Skeletal muscle tissue (tissue), 4 donors: ENCODE measurements around the gene NSMCE3. TPM values are rescaled to one million over a fixed set of nuclear protein-coding genes. Genes with fewer than 3 reads are reported as not detected.

Experiments
- H3K27ac ChIP-seq: one replicate; pipeline ENCODE4 v1.7.0; 2013; ENCODE audit warnings: mild to moderate bottlenecking, low read depth, low read length, inconsistent platforms
- H3K27me3 ChIP-seq, 3 donors: one replicate each; pipeline ENCODE4 v1.7.0; 2013; ENCODE audit warnings: low read length in 3 of 3; ENCODE audit not compliant: control insufficient read depth in 3 of 3, insufficient read depth in 3 of 3
- H3K36me3 ChIP-seq, 3 donors: one replicate each; pipeline ENCODE4 v1.7.0; 2013; ENCODE audit warnings: low read length in 3 of 3; ENCODE audit not compliant: control insufficient read depth in 3 of 3, insufficient read depth in 3 of 3
- H3K4me1 ChIP-seq, 3 donors: one replicate each; pipeline ENCODE4 v1.7.0; 2013; ENCODE audit warnings: low read length in 3 of 3, mild to moderate bottlenecking in 3 of 3; ENCODE audit not compliant: control insufficient read depth in 3 of 3, insufficient read depth in 3 of 3
- H3K4me3 ChIP-seq, 3 donors: one replicate each; pipeline ENCODE4 v1.7.0; 2013; ENCODE audit warnings: low read length in 3 of 3
- H3K9ac ChIP-seq, 3 donors: one replicate each; pipeline ENCODE4 v1.7.0; 2013; ENCODE audit warnings: low read length in 3 of 3, mild to moderate bottlenecking in 3 of 3, moderate library complexity in 2 of 3, low read depth in 1 of 3
- H3K9me3 ChIP-seq, 3 donors: one replicate each; pipeline ENCODE4 v1.7.0; 2013; ENCODE audit warnings: low read length in 3 of 3; ENCODE audit not compliant: control insufficient read depth in 3 of 3
- total RNA-seq: library from RNA; depleted of rRNA; stranded (reverse); fragments of >200 nt; gene quantifications from one replicate; pipeline ENCODE4 v1.2.3, GENCODE V29; 2014
- donor health status: Osteomylitis.

NSMCE3 gene
- total RNA-seq, 1 donor from 2014 or later, result 11.0 TPM

GRCh38 chr15:29294732-29295325 is 25.2 kb upstream of the NSMCE3 start:
- no peak overlapping the region for H3K9ac ChIP-seq
- H3K4me1 ChIP-seq, result no peaks in the 10 kb centered on the region
- H3K36me3 ChIP-seq, result no peaks in the 10 kb centered on the region
- peaks cover 0 to 2% (median 0%) of the 10 kb centered on the region in 3 donors for H3K27me3 ChIP-seq
- H3K9me3 ChIP-seq, result no peaks in the 10 kb centered on the region
- no peak overlapping the region for H3K27ac ChIP-seq
- no peak overlapping the region for H3K4me3 ChIP-seq

GRCh38 chr15:29291067-29291845 is 21.6 kb upstream of the NSMCE3 start:
- no peak overlapping the region for H3K27ac ChIP-seq
- H3K9ac ChIP-seq, result no peak overlapping the region
- peaks cover 0 to 5% (median 2%) of the 10 kb centered on the region in 3 donors for H3K27me3 ChIP-seq
- no peaks in the 10 kb centered on the region for H3K4me1 ChIP-seq
- no peaks in the 10 kb centered on the region for H3K9me3 ChIP-seq
- H3K36me3 ChIP-seq, result no peaks in the 10 kb centered on the region
- H3K4me3 ChIP-seq, result no peak overlapping the region

- H3K36me3 ChIP-seq, result no peaks in the 10 kb centered on the region
- H3K4me3 ChIP-seq, result no peak overlapping the region
- no peaks in the 10 kb centered on the region for H3K9me3 ChIP-seq
- no peak overlapping the region for H3K27ac ChIP-seq
- peaks cover 0 to 6% (median 2%) of the 10 kb centered on the region in 3 donors for H3K27me3 ChIP-seq
- no peaks in the 10 kb centered on the region for H3K4me1 ChIP-seq
- no peak overlapping the region for H3K9ac ChIP-seq
Observed at GRCh38 chr15:29289173-29289572, 19.6 kb upstream of the NSMCE3 start.

- Histone ChIP-seq H3K9me3 (no peaks in the 10 kb centered on the region), H3K27me3 (peaks cover 2 to 6% (median 3%) of the 10 kb centered on the region in 3 donors)
Observed at GRCh38 chr15:29285386-29285785, 15.8 kb upstream of the NSMCE3 start.

GRCh38 chr15:29283381-29283780 is 13.8 kb upstream of the NSMCE3 start:
- Histone ChIP-seq H3K27ac (no peak overlapping the region), H3K27me3 (peaks cover 3 to 7% (median 3%) of the 10 kb centered on the region in 3 donors), H3K9ac (no peak overlapping the region)

More at GRCh38 chr15:29285386-29285785, 15.8 kb upstream of the NSMCE3 start:
- Histone ChIP-seq H3K36me3 (no peaks in the 10 kb centered on the region), H3K4me3 (no peak overlapping the region), H3K4me1 (no peaks in the 10 kb centered on the region), H3K27ac (no peak overlapping the region), H3K9ac (no peak overlapping the region)

GRCh38 chr15:29280514-29280913 is 10.9 kb upstream of the NSMCE3 start:
- H3K36me3 ChIP-seq, result no peaks in the 10 kb centered on the region
- H3K27me3 ChIP-seq, result peaks cover 0 to 4% (median 3%) of the 10 kb centered on the region in 3 donors
- no peak overlapping the region for H3K9ac ChIP-seq
- H3K4me1 ChIP-seq, result no peaks in the 10 kb centered on the region
- no peaks in the 10 kb centered on the region for H3K9me3 ChIP-seq
- no peak overlapping the region for H3K27ac ChIP-seq
- H3K4me3 ChIP-seq, result no peak overlapping the region

More at GRCh38 chr15:29283381-29283780, 13.8 kb upstream of the NSMCE3 start:
- Histone ChIP-seq H3K4me1 (no peaks in the 10 kb centered on the region), H3K9me3 (no peaks in the 10 kb centered on the region), H3K36me3 (no peaks in the 10 kb centered on the region), H3K4me3 (no peak overlapping the region)

- Histone ChIP-seq H3K9me3 (no peaks in the 10 kb centered on the region), H3K4me3 (no peak overlapping the region), H3K9ac (no peak overlapping the region), H3K27ac (no peak overlapping the region), H3K36me3 (no peaks in the 10 kb centered on the region), H3K27me3 (peaks cover 0 to 4% (median 3%) of the 10 kb centered on the region in 3 donors), H3K4me1 (no peaks in the 10 kb centered on the region)
Observed at GRCh38 chr15:29278436-29279105, 8.9 kb upstream of the NSMCE3 start.

- H3K4me3 ChIP-seq, result no peak overlapping the region
- H3K36me3 ChIP-seq, result no peaks in the 10 kb centered on the region
- H3K27ac ChIP-seq, result no peak overlapping the region
- no peaks in the 10 kb centered on the region for H3K9me3 ChIP-seq
- no peaks in the 10 kb centered on the region for H3K4me1 ChIP-seq
- no peak overlapping the region for H3K9ac ChIP-seq
- H3K27me3 ChIP-seq, result peaks cover 0 to 4% (median 3%) of the 10 kb centered on the region in 3 donors
Observed at GRCh38 chr15:29276366-29276765, 6.7 kb upstream of the NSMCE3 start.

- H3K36me3 ChIP-seq, result no peaks in the 10 kb centered on the region
- no peaks in the 10 kb centered on the region for H3K9me3 ChIP-seq
- peaks cover 0 to 4% (median 3%) of the 10 kb centered on the region in 3 donors for H3K27me3 ChIP-seq
- H3K9ac ChIP-seq, result no peak overlapping the region
- H3K4me1 ChIP-seq, result no peaks in the 10 kb centered on the region
- no peak overlapping the region for H3K4me3 ChIP-seq
- H3K27ac ChIP-seq, result no peak overlapping the region
Observed at GRCh38 chr15:29275855-29276254, 6.2 kb upstream of the NSMCE3 start.

- Histone ChIP-seq H3K27me3 (no peaks in the 10 kb centered on the region), H3K4me3 (no peak overlapping the region), H3K4me1 (peaks cover 0 to 5% (median 4%) of the 10 kb centered on the region in 3 donors), H3K9ac (no peak overlapping the region), H3K36me3 (no peaks in the 10 kb centered on the region), H3K9me3 (no peaks in the 10 kb centered on the region), H3K27ac (no peak overlapping the region)
Observed at GRCh38 chr15:29274946-29275345, 5.3 kb upstream of the NSMCE3 start.
